Measurements from ENCODE around the gene KCNJ10.
A peak's percentile ranks its signal among the peaks of the same experiment; 100 is the strongest.

KCNJ10 gene

GRCh38 chr1:160079448-160079847 lies 9.5 kb upstream of the KCNJ10 start:
- ChIA-PET CTCF (interaction anchor here (0.8 to 11.7 kb wide), 29 partner anchors 7 to 302 kb away, joined by 3 to 116 read pairs (median 9); partner anchors contain the start of genes IGSF8 and TAGLN2), POLR2A (no interaction called here)
- no peak overlapping the region for H3K4me3 ChIP-seq (ENCODE audit: low read depth, low read length)
- DNase-seq (ENCODE audit: low read depth, low spot score): no peak
- TF ChIP-seq CTCF (IDR thresholded peaks at IDR 0.05; ENCODE audit: insufficient read depth, low read length, missing control alignments): no peak

GRCh38 chr1:160078512-160079195 lies 8.7 kb upstream of the KCNJ10 start:
- ChIA-PET POLR2A (no interaction called here), CTCF (interaction anchor here (0.6 to 11.7 kb wide), 44 partner anchors 7 to 301 kb away, joined by 3 to 116 read pairs (median 4); partner anchors contain the start of genes IGSF8, KCNJ10, PIGM and TAGLN2)
- peak; percentile 77 for TF ChIP-seq CTCF (IDR thresholded peaks at IDR 0.05; ENCODE audit: insufficient read depth, low read length, missing control alignments)
- no peak for DNase-seq (ENCODE audit: low read depth, low spot score)
- H3K4me3 ChIP-seq (ENCODE audit: low read depth, low read length): no peak overlapping the region

- TF ChIP-seq CTCF (IDR thresholded peaks at IDR 0.05; ENCODE audit: insufficient read depth, low read length, missing control alignments): no peak
- DNase-seq (ENCODE audit: low read depth, low spot score): no peak
- ChIA-PET POLR2A (no interaction called here), CTCF (interaction anchor here (0.7 to 11.7 kb wide), 13 partner anchors 9 to 214 kb away, joined by 3 to 116 read pairs (median 10); partner anchors contain the start of gene IGSF8)
- no peak overlapping the region for H3K4me3 ChIP-seq (ENCODE audit: low read depth, low read length)
Measured at GRCh38 chr1:160077486-160077885, 7.5 kb upstream of the KCNJ10 start.

- no peak for DNase-seq (ENCODE audit: low read depth, low spot score)
- no peak for TF ChIP-seq CTCF (IDR thresholded peaks at IDR 0.05; ENCODE audit: insufficient read depth, low read length, missing control alignments)
- no peak overlapping the region for H3K4me3 ChIP-seq (ENCODE audit: low read depth, low read length)
- ChIA-PET POLR2A (no interaction called here), CTCF (interaction anchor here (3.9 to 11.7 kb wide), 3 partner anchors 10 to 30 kb away, joined by 17 to 116 read pairs (median 41); no protein-coding TSS in a partner anchor)
Measured at GRCh38 chr1:160076295-160076694, 6.3 kb upstream of the KCNJ10 start.

- H3K4me3 ChIP-seq (ENCODE audit: low read depth, low read length): no peak overlapping the region
- POLR2A ChIA-PET: no interaction called here
- CTCF ChIA-PET: interaction anchor here (4.9 to 11.7 kb wide), 2 partner anchors 11 to 25 kb away, joined by 17 to 116 read pairs; no protein-coding TSS in a partner anchor
- DNase-seq (ENCODE audit: low read depth, low spot score): no peak
- TF ChIP-seq CTCF (IDR thresholded peaks at IDR 0.05; ENCODE audit: insufficient read depth, low read length, missing control alignments): no peak
Measured at GRCh38 chr1:160075836-160076235, 5.9 kb upstream of the KCNJ10 start.

GRCh38 chr1:160074865-160075264 lies 4.9 kb upstream of the KCNJ10 start:
- ChIA-PET CTCF (interaction anchor here (11.7 kb wide), 1 partner anchor 12 kb away, joined by 116 read pairs; no protein-coding TSS in a partner anchor), POLR2A (no interaction called here)
- no peak for DNase-seq (ENCODE audit: low read depth, low spot score)
- H3K4me3 ChIP-seq (ENCODE audit: low read depth, low read length): no peak overlapping the region
- TF ChIP-seq CTCF (IDR thresholded peaks at IDR 0.05; ENCODE audit: insufficient read depth, low read length, missing control alignments): no peak

Data from AG04449 (cell line).